Raji (cell line): ENCODE data around the gene TMEM131L.

Source experiments
- POLR2A ChIP-seq: IDR thresholded peaks from 2 replicates; pipeline ENCODE4 v1.6.1; 2011; ENCODE audit warnings: low read depth, low read length, control low read depth; ENCODE audit not compliant: insufficient read depth

The TMEM131L gene

GRCh38 chr4:153485860-153486259, 19.7 kb downstream of the TMEM131L start:
- no peak for TF ChIP-seq POLR2A

GRCh38 chr4:153486281-153487151, 20.4 kb downstream of the TMEM131L start:
- TF ChIP-seq POLR2A = no peak

GRCh38 chr4:153488006-153488891, 22.1 kb downstream of the TMEM131L start:
- no peak for TF ChIP-seq POLR2A

GRCh38 chr4:153489856-153490558, 23.8 kb downstream of the TMEM131L start:
- TF ChIP-seq POLR2A = no peak

GRCh38 chr4:153490985-153491483, 24.9 kb downstream of the TMEM131L start:
- TF ChIP-seq POLR2A = no peak

GRCh38 chr4:153494562-153494961, 28.4 kb downstream of the TMEM131L start:
- TF ChIP-seq POLR2A = no peak

GRCh38 chr4:153495480-153496193, 29.5 kb downstream of the TMEM131L start:
- no peak for TF ChIP-seq POLR2A

- no peak for TF ChIP-seq POLR2A
Observed at GRCh38 chr4:153497091-153497531, 31.0 kb downstream of the TMEM131L start.

GRCh38 chr4:153497988-153498967, 32.1 kb downstream of the TMEM131L start:
- no peak for TF ChIP-seq POLR2A

GRCh38 chr4:153499005-153499404, 32.8 kb downstream of the TMEM131L start:
- TF ChIP-seq POLR2A = no peak

GRCh38 chr4:153501578-153501977, 35.4 kb downstream of the TMEM131L start:
- TF ChIP-seq POLR2A = no peak

- no peak for TF ChIP-seq POLR2A
Observed at GRCh38 chr4:153502584-153502983, 36.4 kb downstream of the TMEM131L start.
